ENCODE results near the gene ZNF423. TPM values are rescaled to one million over a fixed set of nuclear protein-coding genes. Genes with fewer than 3 reads are reported as not detected.

ZNF423 gene
- total RNA-seq, 4 donors from 2014 or later: 6.6 to 22.9 (median 8.6) TPM

GRCh38 chr16:49599281-49599680 is 256.6 kb downstream of the ZNF423 start:
- DNase-seq (ENCODE audit: low spot score) (no peak), ATAC-seq (ENCODE audit: low FRiP score) (no peak)
- no peak for TF ChIP-seq CTCF (IDR thresholded peaks at IDR 0.05)

- DNase-seq (ENCODE audit: low spot score): no peak
These were observed 257.3 kb downstream of the ZNF423 start for GRCh38 chr16:49598383-49599170.

GRCh38 chr16:49597796-49598195 is 258.1 kb downstream of the ZNF423 start:
- no peak for TF ChIP-seq CTCF (IDR thresholded peaks at IDR 0.05)
- DNase-seq (ENCODE audit: low spot score): no peak

More at GRCh38 chr16:49598383-49599170, 257.3 kb downstream of the ZNF423 start:
- ATAC-seq (ENCODE audit: low FRiP score): no peak
- TF ChIP-seq CTCF (IDR thresholded peaks at IDR 0.05): no peak

GRCh38 chr16:49596648-49597291 is 259.1 kb downstream of the ZNF423 start:
- ATAC-seq (ENCODE audit: low FRiP score): no peak
- no peak for DNase-seq (ENCODE audit: low spot score)
- TF ChIP-seq CTCF (IDR thresholded peaks at IDR 0.05): no peak

More at GRCh38 chr16:49597796-49598195, 258.1 kb downstream of the ZNF423 start:
- ATAC-seq (ENCODE audit: low FRiP score): no peak

GRCh38 chr16:49596068-49596467 is 259.8 kb downstream of the ZNF423 start:
- DNase-seq (ENCODE audit: low spot score): no peak
- no peak for TF ChIP-seq CTCF (IDR thresholded peaks at IDR 0.05)
- ATAC-seq (ENCODE audit: low FRiP score): no peak

GRCh38 chr16:49594685-49595498 is 261.0 kb downstream of the ZNF423 start:
- DNase-seq (ENCODE audit: low spot score) (no peak), ATAC-seq (ENCODE audit: low FRiP score) (no peak)
- TF ChIP-seq CTCF (IDR thresholded peaks at IDR 0.05): no peak
